Measurements from ENCODE around the gene TCERG1.

GRCh38 chr5:146426305-146426704, 20.8 kb upstream of the TCERG1 start:
- no peak for TF ChIP-seq POLR2A (IDR thresholded peaks at IDR 0.05; ENCODE audit: low read length)
- TF ChIP-seq GATA1 (IDR thresholded peaks at IDR 0.05; ENCODE audit: low read depth, low read length), result no peak

Data from erythroblast (primary cell).